Sciatic nerve (tissue), 2 donors: ENCODE results near the gene RFX8. TPM values are rescaled to one million over a fixed set of nuclear protein-coding genes. Genes with fewer than 3 reads are reported as not detected.
A peak's percentile ranks its signal among the peaks of the same experiment; 100 is the strongest.
"Not testable (repeated sequence)": the region's sequence is repeated elsewhere in the genome, so short reads cannot be mapped to it uniquely, and the experiment has no call there.

Experiments used
- ATAC-seq: fragments of 200-7000 bp; cut with Tn5 transposase; one replicate; pipeline ENCODE4 v1.9.1; 2020; ENCODE audit warnings: mild to moderate bottlenecking, moderate library complexity
- DNase-seq: peaks from one replicate; pipeline ENCODE4 v3.0.0-alpha.2; 2020; ENCODE audit warnings: low spot score
- intact Hi-C: fragments of 100-400 bp; cut with DNase I; formaldehyde crosslinking; loops from one replicate; pipeline ENCODE4 v1.14.2; 2022
- total RNA-seq: library from RNA; stranded (reverse); fragmentation: NEBNext Ultra II Directional; extraction: Animal tissue kit (Norgen Biotek cat#: 25700); gene quantifications from one replicate; pipeline ENCODE4 v1.2.1, GENCODE V29; 2021
- donor health status: DM: no; HTN: no; CAD: no.
- donor health status: DM: no; HTN: no; CAD: no.

The RFX8 gene
- total RNA-seq, result 6.5 TPM

DNA sequence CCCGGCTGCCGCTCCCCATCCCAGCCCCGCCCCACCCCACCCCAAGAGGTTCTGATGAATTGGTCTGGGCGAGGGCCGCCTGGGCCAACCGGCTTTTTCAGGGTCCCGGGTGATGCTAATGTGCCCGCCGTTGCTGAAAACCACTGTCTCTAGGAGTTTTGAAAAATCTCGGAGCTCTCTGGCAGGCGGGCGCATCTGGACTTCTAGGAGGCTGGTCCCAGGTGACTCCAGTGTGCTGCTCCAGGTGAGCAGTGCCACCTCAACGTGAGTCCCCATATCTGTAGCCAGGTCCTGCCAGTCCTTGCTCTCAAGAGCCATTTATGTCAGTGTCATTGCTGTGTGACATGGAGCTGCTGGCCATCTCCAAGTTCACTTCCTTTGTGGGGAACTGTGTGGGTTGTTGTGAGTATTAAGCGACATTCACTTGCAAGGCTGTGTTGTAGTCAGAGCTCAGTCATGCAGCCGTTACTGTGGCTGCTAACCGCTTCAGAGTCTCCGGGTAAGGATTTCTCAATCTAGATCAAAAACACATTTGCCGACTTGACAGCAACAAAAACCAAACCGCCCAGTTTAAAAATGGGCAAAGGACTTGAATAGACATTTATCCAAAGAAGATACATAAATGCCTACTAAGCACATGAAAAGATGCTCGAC, at the start of gene RFX8:
TSS of gene RFX8 (minus strand) at position 382 of the 654 bp plus-strand sequence. CDS start 8,264 bp downstream, outside the sequence.
- intact Hi-C loops, result no loop called here
- ATAC-seq, result peak; percentile 77
- no peak for DNase-seq

DNA sequence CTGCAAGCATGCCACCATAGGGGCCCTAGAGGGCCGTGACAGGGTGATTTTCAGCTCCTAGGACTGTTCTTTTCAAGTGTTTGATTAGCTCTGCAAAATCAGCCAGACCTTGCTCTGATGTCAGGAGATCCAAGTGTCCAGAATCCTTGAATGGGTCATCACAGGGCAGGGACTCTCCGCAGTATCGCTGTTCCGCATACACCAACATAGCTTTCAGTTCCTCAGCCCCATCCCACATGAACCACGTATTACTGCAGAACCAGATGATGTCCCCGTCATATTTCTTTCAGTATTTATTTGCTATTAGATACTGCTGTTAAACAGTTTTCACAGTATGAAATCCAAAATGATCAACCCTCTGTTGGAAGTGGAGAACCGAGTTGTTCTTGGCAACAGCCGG, 46.6 kb upstream of the RFX8 start:
- intact Hi-C loops, result no loop called here
- ATAC-seq (no peak), DNase-seq (no peak)

DNA sequence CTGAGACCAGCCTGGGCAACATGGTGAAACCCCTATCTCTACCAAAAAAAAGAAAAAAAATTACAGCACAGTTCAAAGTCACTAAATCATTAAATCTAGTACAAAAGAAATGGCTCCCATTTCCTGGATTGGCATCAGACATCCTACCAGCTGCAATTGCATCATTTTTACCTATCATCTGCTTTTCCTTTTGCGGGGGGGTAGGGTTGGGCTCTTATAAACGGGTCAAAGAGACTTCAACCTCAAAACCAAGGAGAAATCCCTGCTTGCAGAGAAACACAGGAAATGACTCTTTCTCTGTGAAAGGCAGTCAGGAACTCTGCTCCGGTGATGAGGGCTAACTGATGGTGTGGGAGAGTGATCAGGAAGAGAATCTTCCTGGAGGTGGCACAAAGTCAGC, 45.3 kb upstream of the RFX8 start:
- DNase-seq (no peak), ATAC-seq (no peak)
- intact Hi-C loops, result no loop called here

DNA sequence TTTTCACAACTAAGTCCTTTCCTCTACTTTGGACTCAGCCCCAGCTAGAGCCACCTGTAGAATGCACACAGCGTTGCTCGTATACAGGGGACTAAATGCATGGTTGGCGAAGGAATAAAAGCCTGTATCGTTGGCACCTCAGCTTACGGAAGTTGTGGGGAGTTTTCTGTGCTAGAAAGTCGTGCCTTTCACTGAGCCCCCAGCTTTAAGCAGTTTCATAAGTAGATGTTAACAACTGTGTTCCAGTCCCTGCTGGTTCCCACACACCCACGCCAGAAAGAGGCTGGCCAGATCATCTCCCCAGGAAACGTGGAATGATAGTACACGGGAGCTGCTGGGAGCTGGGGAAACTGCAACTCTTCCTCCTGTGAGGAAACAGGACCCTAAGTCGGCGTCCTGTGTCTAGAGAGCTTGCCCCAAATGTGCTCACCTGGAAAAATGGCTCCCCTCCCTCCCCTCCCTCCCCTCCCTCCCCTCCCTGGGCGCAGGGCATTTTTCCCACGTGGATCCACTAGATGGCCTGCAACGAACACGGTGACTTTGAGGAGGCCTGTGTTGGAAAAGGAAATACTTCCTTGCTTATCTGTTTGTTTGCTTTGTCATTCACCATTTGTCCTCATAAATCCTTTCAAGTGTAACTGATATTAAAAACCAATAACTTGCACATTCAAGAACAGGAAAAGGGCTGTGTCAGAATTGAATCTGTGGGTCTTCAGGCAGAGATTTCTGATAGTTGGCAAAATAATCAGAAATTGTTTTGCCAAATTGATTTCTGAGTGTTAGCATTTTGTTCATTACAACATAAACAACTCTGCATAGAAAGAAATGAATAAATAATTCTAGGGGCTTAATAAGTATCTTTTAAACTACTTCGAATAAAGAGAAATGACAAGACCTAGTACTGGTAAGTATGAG, 43.9 kb upstream of the RFX8 start:
- intact Hi-C loops, result loop anchor here (10.0 kb wide), 1 partner anchor 316 kb away; no protein-coding TSS in a partner anchor
- ATAC-seq, result peak; percentile 75
- no peak for DNase-seq

DNA sequence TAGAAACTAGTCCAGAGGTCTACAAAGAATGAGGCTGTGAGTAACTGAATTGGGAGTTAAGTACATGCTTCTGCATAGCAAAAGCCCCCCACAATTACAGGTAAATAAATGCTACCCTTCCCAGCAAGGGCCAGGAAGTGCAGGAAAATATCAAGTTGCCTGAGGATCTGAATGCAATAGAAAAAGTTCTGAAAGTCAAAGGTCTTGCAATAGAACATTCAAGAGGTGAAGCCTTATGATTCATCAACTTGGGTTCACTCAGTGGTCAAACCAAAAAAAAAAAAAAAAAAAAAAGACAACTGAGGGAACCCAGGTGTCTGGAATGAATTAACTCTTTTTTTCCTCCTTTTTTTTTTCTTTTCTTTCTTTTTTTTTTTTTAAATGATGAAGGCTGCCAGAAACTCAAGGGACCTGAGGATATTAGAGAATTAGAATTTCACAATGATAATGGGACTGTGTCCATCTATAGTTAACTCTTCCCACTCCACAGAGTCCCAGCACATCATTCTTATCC, 42.9 kb upstream of the RFX8 start:
- peak; percentile 66 for ATAC-seq
- intact Hi-C loops, result loop anchor here (10.0 kb wide), 1 partner anchor 317 kb away; no protein-coding TSS in a partner anchor
- no peak for DNase-seq

DNA sequence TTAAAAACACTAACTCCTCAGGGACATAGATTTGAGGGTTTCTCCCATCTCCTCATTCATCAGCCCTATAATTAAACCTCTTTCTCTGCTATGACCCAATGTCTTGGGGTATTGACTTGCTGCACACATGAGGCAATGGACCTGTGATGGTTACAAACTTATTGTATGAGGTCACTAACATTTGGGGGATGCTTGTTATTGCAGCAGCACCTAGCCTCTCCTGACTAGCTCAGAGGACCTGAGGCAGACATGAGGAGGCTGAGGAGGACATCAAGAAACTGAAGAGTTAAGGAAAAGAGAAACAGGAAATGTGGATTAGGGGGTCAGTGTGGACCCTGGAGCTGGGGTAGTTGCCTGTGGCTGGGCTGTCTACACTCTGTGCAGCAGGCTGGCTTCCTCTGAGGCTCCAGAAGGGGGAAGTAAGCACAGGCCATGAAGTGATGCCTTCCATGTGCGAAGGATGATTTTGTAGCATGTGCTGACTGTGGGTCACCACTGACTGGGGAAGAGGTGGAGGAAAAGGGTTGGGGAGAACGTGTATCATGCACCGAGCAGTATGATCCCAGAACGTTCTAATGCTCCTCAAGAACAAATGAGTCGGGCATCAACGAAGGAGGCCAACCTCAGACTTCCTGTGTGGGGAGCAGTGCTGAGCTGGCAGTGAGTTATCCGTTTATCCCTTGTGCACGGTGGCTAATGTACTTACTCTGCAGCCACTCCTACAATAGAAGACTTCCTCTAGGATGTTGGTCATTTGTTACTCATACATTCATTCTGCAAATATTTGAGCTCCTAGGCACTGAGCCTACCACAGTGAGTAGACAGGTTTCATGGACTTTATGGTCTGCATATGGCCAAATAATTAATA, 42.1 kb upstream of the RFX8 start:
- intact Hi-C loops, result loop anchor here (10.0 kb wide), 1 partner anchor 318 kb away; no protein-coding TSS in a partner anchor
- no peak for DNase-seq
- no peak for ATAC-seq

DNA sequence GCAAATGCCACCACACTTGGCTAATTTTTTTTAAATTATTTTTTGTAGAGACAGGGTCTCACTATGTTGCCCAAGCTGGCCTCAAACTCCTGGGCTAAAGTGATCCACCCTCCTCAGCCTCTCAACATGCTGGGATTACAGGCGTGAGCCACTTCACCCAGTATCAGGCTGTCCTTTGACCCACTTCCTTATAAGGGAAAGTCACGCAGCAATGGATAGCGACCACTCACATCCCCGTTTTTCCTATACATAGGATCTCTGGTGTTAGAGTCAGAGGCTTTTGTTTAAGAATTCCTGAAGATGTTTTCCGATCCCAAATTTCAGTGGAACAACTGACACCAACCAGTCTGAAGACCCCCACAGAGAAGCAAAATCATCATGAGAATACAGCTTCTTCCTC, 41.4 kb upstream of the RFX8 start:
- DNase-seq (no peak), ATAC-seq (no peak)
- intact Hi-C loops, result loop anchor here (10.0 kb wide), 1 partner anchor 318 kb away; no protein-coding TSS in a partner anchor

DNA sequence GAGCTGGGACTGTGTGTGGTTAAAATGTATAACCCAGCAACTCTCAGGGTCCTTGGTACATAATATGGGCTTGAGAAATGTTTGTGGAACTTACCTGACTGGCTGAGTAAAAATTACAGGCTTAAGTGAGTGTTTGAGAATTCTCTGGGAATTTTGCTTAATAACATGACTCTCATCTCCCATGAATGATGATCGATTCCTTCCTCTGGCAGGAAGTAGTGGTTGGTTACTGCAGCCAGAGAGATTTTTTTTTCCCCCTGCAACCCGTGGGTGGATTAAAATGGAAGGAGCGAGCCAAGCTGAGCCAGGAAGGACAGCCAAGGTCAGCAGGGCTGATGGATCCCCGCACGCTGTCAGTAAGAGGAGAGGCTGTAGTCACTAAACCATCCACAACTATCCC, 40.6 kb upstream of the RFX8 start:
- DNase-seq (peak; percentile 68), ATAC-seq (peak; percentile 76)
- intact Hi-C loops, result loop anchor here (10.0 kb wide), 1 partner anchor 319 kb away; no protein-coding TSS in a partner anchor

DNA sequence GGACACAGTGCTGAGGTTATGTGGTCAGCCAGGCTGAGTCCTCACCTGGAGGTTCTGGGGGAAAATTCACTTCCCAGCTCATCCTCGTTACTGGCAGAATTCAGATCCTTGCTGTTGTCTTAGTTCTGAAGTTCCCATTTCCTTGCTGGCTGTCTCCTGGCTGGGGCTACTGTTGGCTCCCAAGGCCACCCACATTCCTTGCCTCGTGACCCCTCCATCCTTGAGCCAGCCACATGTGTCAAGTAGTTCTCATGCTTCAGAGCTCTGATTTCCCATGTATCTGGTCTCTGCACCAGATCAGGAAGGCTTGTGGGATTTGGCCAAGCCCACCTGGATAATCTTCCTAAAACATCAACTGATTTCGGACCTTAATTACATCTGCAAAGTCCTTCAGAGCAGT, 38.1 kb upstream of the RFX8 start:
- DNase-seq (no peak), ATAC-seq (no peak)
- intact Hi-C loops, result loop anchor here (10.0 kb wide), 1 partner anchor 322 kb away; no protein-coding TSS in a partner anchor

DNA sequence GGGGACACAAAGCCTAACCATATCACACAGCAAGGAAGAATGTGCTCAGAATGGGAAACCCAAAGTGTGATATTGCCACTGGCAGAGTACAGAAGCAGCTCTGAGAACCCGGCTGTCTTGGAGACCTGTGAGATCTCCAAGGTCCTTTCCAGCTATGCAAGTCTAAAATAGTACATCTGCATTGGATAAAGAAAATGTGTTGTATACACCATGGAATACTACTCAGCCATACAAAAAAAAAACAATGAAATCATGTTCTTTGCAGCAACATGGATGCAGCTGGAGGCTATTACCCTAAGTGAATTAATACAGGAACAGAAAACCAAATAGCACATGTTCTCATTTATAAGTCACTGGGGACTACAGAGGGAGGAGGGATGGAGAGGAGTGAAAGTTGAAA, 36.5 kb upstream of the RFX8 start:
- intact Hi-C loops, result loop anchor here (10.0 kb wide), 1 partner anchor 323 kb away; no protein-coding TSS in a partner anchor
- ATAC-seq (no peak), DNase-seq (no peak)

DNA sequence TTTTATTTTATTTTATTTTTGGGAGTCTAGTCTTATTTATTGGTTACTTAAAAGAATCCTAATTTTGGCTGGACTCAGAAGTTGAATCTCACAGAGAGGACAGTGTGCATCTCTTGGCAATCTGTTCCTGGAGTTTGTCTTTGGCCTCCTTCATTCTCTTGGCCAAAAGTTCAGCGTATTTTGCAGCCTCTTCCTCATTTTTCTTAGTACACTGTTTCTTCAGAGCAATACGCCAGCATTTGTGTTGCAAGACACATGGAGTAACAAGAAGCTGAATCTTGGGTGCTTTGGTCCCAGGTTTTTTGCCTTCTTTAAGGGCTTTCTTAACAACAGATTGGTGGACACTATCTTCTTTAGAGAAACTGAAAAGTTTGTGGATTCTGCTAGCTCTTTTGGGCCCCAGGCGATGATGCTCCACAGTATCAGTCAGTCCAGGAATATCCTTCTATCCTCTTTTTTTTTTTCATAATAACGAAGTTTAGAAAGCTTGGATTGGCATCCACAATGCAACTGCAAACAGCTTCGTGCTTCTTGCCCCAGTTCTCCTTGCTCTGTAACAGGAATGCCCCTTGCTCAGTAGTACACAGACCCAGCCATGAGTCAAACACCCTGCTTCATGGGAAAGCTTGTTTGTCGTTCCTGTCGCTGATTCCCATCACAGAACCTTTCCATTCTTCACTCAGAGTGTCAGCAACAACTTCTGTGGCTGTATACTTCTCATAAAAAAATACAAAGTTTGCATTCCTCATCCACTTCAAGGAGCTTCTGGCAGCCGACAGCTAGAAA, 34.8 kb upstream of the RFX8 start:
- intact Hi-C loops, result loop anchor here (10.0 kb wide), 1 partner anchor 325 kb away; no protein-coding TSS in a partner anchor
- no peak for DNase-seq
- ATAC-seq, result peak; percentile 91

DNA sequence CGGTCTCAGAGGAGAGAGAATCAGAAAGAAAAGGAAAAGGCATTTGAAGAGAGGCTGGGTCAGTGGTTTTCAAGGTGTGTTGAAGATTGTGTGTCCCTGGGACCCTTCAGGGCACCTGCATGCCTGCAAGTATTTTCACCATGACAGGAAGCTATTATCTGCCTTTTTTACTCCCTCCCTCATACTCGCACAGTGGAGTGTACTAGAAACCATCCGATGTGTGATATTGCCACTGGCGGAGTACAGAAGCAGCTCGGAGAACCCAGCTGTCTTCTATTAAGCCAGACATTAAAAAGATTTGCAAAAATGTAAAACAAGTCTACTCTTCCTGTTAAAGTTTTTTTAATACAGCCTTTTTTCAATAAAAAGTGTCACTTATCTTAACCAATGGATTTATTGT, 33.7 kb upstream of the RFX8 start:
- ATAC-seq (peak; percentile 56), DNase-seq (no peak)
- intact Hi-C loops, result no loop called here

DNA sequence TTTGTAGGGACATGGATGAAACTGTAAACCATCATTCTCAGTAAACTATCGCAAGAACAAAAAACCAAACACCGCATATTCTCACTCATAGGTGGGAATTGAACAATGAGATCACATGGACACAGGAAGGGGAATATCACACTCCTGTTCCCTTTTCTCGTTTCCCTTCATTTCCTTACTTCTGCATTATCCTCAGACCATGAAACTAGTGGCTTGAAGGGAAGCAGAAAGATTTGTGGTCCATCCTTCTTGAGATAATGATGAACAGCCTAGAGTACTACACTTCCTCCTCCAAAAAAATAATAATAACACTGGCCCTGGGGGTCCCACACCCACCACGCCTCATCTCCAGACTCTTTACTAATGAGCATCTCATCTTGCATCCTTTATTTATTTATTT, 30.4 kb upstream of the RFX8 start:
- intact Hi-C loops, DNase-seq, ATAC-seq: not testable (repeated sequence)

DNA sequence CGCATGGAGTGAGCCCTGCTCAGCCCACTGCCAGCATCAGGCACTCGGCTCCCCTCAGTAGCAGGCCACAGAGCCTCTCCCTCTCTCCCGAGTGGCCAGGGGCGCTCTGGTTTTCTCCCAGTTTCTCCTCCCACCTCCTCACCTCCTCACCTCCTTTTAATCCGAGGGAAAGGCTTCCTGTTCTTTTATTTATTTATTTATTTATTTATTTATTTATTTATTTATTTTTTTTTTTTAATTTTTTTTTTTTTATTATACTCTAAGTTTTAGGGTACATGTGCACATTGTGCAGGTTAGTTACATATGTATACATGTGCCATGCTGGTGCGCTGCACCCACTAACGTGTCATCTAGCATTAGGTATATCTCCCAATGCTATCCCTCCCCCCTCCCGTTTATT, 29.8 kb upstream of the RFX8 start:
- ATAC-seq, DNase-seq, intact Hi-C loops: not testable (repeated sequence)

DNA sequence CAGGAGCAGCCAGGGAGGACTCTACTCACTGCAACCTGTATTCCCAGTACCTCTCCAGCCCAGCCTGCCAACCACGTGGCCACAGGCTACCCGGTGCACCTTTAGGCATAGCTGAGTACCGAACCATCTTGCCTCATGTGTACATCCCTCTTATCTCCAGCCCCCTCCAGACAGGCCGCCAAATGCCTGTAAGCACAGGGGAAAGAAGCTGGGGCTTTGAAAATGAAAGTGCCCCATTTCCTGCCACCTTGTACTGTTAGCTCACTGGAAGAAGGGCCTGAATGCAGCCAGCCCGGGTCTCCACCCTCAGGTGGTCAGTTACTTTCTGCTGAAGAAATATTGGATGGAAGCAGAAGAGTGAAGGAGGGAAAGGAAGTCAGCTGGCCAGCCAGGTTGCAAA, 27.2 kb upstream of the RFX8 start:
- DNase-seq, result no peak
- intact Hi-C loops, result no loop called here
- no peak for ATAC-seq

DNA sequence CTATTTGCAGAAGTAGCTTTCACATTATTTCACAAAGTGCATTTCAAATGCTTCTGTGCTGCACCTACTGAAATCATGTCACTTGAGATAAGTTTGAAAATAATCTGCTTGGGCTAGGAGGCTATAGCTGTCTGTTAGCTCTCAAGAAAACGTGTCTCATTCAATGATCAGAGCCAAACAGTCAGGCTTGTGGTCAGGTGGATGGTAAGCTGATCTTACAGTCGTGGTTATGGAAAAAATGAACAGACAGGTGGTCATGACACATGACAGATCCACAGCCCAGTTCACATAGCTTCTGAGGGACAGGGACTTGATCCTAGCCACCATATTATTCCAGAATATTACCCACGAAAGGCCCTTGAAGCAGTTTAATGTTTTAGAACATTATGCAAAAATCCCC, 26.5 kb upstream of the RFX8 start:
- no peak for DNase-seq
- intact Hi-C loops, result no loop called here
- ATAC-seq, result peak; percentile 46

DNA sequence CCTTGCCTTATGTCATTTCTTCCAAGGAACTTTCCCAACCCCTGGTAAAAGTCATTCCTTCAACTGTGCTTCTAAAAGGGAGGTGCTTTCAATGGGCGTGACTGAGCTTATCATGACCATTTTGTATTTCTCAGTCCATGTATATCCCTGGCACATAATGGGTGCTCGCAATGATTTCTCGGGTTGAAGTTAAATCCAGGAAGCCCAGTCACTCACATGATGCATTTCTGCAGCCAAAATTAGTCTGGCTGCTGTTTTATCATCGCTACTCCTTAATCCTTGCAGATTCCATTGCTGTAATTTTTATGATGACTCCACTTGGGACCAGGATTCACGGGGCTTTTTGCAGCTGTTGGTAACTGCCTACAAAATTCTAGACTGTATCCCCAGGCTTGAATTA, 25.9 kb upstream of the RFX8 start:
- DNase-seq, result no peak
- ATAC-seq, result peak; percentile 44
- intact Hi-C loops, result no loop called here

DNA sequence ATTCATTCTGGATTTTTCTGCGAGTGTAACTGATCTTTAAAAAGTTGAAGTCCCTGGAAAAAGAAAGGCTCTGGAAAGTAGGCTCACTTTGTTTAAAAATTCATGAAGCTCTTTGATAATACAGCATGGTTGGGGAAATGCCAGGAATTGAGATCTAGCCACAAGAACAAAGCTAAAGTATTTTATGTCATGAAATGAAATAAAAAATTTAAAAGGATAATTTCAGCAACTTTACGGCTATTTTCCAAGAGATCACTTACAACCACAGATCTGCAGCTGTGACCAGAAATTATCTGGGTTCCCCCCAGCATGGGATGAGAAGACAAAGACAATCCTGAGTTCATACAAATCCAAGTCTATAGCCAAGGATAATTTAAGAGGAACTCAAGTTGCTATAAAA, 25.3 kb upstream of the RFX8 start:
- ATAC-seq (peak; percentile 38), DNase-seq (no peak)
- intact Hi-C loops, result no loop called here
